HL-60 (cell line): ENCODE results near the gene AGER.

ENCODE experiments used
- DNase-seq, 2 experiments: peaks; one replicate each; pipeline ENCODE4 v3.0.0-alpha.2; 2010 to 2020; ENCODE audit warnings: low read depth in 1 of 2, low spot score in 1 of 2
- H3K27ac ChIP-seq: fragments of 250-450 bp; sonication (Bioruptor Pico); replicated peaks from 2 replicates; pipeline ENCODE4 v1.5.1; 2020; ENCODE audit warnings: mild to moderate bottlenecking, moderate library complexity
- H3K27me3 ChIP-seq: fragments of 250-450 bp; sonication (Bioruptor Pico); 2 replicates; pipeline ENCODE4 v1.5.1; 2021; ENCODE audit warnings: mild to moderate bottlenecking, moderate library complexity; ENCODE audit not compliant: insufficient read depth, poor library complexity, severe bottlenecking
- H3K4me3 ChIP-seq: replicated peaks from 2 replicates; pipeline ENCODE4 v1.5.1; 2011; ENCODE audit warnings: mild to moderate bottlenecking, control low read depth, low read length; ENCODE audit not compliant: insufficient read depth
- CTCF ChIP-seq: IDR thresholded peaks from one replicate; pipeline ENCODE4 v1.5.1; 2011; ENCODE audit warnings: low read length, control low read depth, inconsistent platforms; ENCODE audit not compliant: insufficient read depth
- GABPA ChIP-seq: IDR thresholded peaks from 2 replicates; pipeline ENCODE4 v1.6.1; 2012; ENCODE audit warnings: low read depth
- POLR2AphosphoS5 ChIP-seq: IDR thresholded peaks from 2 replicates; pipeline ENCODE4 v1.6.1; 2012; ENCODE audit warnings: low read depth
- REST ChIP-seq: IDR thresholded peaks from 2 replicates; pipeline ENCODE4 v1.6.1; 2012; ENCODE audit warnings: low read depth; ENCODE audit not compliant: insufficient replicate concordance
- SPI1 ChIP-seq: IDR thresholded peaks from 2 replicates; pipeline ENCODE4 v1.6.1; 2012; ENCODE audit warnings: low read depth, mild to moderate bottlenecking, borderline replicate concordance

AGER gene

GRCh38 chr6:32154514-32155161 is 29.4 kb downstream of the AGER start:
- H3K27ac ChIP-seq, result no peak overlapping the region; the same call in 1 of the 2 replicates
- H3K4me3 ChIP-seq, result peak overlapping the region; percentile 66
- H3K27me3 ChIP-seq, result peaks cover 27% of the 10 kb centered on the region
- peak; percentile 48 to 62 for DNase-seq
- TF ChIP-seq CTCF (peak; percentile 10), GABPA (no peak)

- Histone ChIP-seq H3K27me3 (peaks cover 32% of the 10 kb centered on the region), H3K4me3 (peak within 1 kb of the TSS; percentile 66), H3K27ac (no peak within 1 kb of the TSS; the same call in 1 of the 2 replicates)
- DNase-seq, result peak; percentile 39 to 62
- no peak for TF ChIP-seq SPI1
- no peak for TF ChIP-seq REST
- no peak for TF ChIP-seq CTCF
- TF ChIP-seq POLR2AphosphoS5, result no peak
- no peak for TF ChIP-seq GABPA
Measured at GRCh38 chr6:32153564-32154513, 30.2 kb downstream of the AGER start, which contains the start of gene PPT2. Gene PPT2, plus strand, starts transcription at chr6:32154141. Its CDS starts 454 bp downstream, at chr6:32154595.

GRCh38 chr6:32152769-32153563 is 31.1 kb downstream of the AGER start:
- no peak overlapping the region for H3K27ac ChIP-seq
- no peak for DNase-seq
- no peak overlapping the region for H3K4me3 ChIP-seq
- no peak for TF ChIP-seq POLR2AphosphoS5
- TF ChIP-seq CTCF, result no peak
- no peak for TF ChIP-seq REST
- no peak for TF ChIP-seq SPI1
- TF ChIP-seq GABPA, result no peak
- H3K27me3 ChIP-seq, result peaks cover 39% of the 10 kb centered on the region
